CD14-positive monocyte (primary cell): Measurements from ENCODE around the gene LETMD1. TPM values are rescaled to one million over a fixed set of nuclear protein-coding genes. Genes with fewer than 3 reads are reported as not detected.

Source experiments
- DNase-seq, 3 donors: peaks; one replicate each; pipeline ENCODE4 v3.0.0-alpha.2; 2011 to 2022
- H2AFZ ChIP-seq: 2 replicates; pipeline ENCODE4 v1.6.0; 2012; ENCODE audit warnings: mild to moderate bottlenecking, low read depth, low read length, inconsistent platforms; ENCODE audit not compliant: insufficient read depth, poor library complexity, severe bottlenecking
- H3K27ac ChIP-seq, 2 donors: 1 replicate in 1 of 2; 2 replicates in 1 of 2; pipeline ENCODE4 v1.5.1; 2012 to 2013; ENCODE audit warnings: low read length in 2 of 2, control low read depth in 1 of 2, inconsistent platforms in 1 of 2, low read depth in 1 of 2, mild to moderate bottlenecking in 1 of 2
- H3K27me3 ChIP-seq, 2 donors: one replicate each; pipeline versions ENCODE4 v1.6.0 to v1.6.1; 2011 to 2013; ENCODE audit warnings: low read length in 2 of 2; ENCODE audit not compliant: control insufficient read depth in 2 of 2, insufficient read depth in 2 of 2
- H3K36me3 ChIP-seq, 2 donors: replicated peaks in 1 of 2; 1 replicate in 1 of 2; 2 replicates in 1 of 2; pipeline versions ENCODE4 v1.5.1 to v1.6.1; 2012 to 2013; ENCODE audit warnings: low read length in 2 of 2, control low read depth in 1 of 2, inconsistent platforms in 1 of 2, mild to moderate bottlenecking in 1 of 2; ENCODE audit not compliant: insufficient read depth in 2 of 2, control insufficient read depth in 1 of 2
- H3K4me1 ChIP-seq, 2 donors: 1 replicate in 1 of 2; 2 replicates in 1 of 2; pipeline versions ENCODE4 v1.5.1 to v1.6.1; 2012 to 2013; ENCODE audit warnings: low read length in 2 of 2, control low read depth in 1 of 2, inconsistent platforms in 1 of 2, mild to moderate bottlenecking in 1 of 2, moderate library complexity in 1 of 2; ENCODE audit not compliant: insufficient read depth in 2 of 2, control insufficient read depth in 1 of 2
- H3K4me2 ChIP-seq: replicated peaks from 2 replicates; pipeline ENCODE3; 2012; ENCODE audit warnings: low read length, moderate library complexity, mild to moderate bottlenecking; ENCODE audit not compliant: poor library complexity, severe bottlenecking; ENCODE audit errors: extremely low read depth
- H3K4me3 ChIP-seq, 3 experiments: fragments of 200-600 bp in 1 of 3; sonication (generic) in 1 of 3; replicated peaks in 1 of 3; 1 replicate in 2 of 3; 2 replicates in 1 of 3; pipeline ENCODE4 v1.5.1; 2011 to 2013; ENCODE audit warnings: low read length in 3 of 3, mild to moderate bottlenecking in 3 of 3, control low read depth in 2 of 3, low read depth in 2 of 3, inconsistent platforms in 1 of 3, moderate library complexity in 1 of 3
- H3K79me2 ChIP-seq: 2 replicates; pipeline ENCODE4 v1.6.0; 2012; ENCODE audit warnings: mild to moderate bottlenecking, control low read depth, inconsistent platforms, low read length, moderate library complexity; ENCODE audit not compliant: insufficient read depth
- H3K9ac ChIP-seq: 2 replicates; pipeline ENCODE4 v1.6.0; 2017; ENCODE audit warnings: low read length, mild to moderate bottlenecking; ENCODE audit not compliant: insufficient read depth, poor library complexity, severe bottlenecking
- H3K9me3 ChIP-seq, 2 donors: replicated peaks in 1 of 2; 1 replicate in 1 of 2; 2 replicates in 1 of 2; pipeline versions ENCODE4 v1.5.1 to v1.6.1; 2012 to 2013; ENCODE audit warnings: low read length in 2 of 2, control low read depth in 1 of 2; ENCODE audit not compliant: control insufficient read depth in 1 of 2, insufficient read depth in 1 of 2
- H4K20me1 ChIP-seq: 2 replicates; pipeline ENCODE4 v1.6.0; 2012; ENCODE audit warnings: mild to moderate bottlenecking, low read length, control low read depth, moderate library complexity; ENCODE audit not compliant: insufficient read depth
- H3K27ac Mint-ChIP-seq, 7 donors: one replicate each; pipeline ENCODE4 v1.8.0; 2020; ENCODE audit warnings: mild to moderate bottlenecking in 7 of 7, mixed read lengths in 7 of 7, moderate library complexity in 6 of 7, inconsistent platforms in 2 of 7
- H3K27me3 Mint-ChIP-seq, 3 donors: one replicate each; pipeline ENCODE4 v1.8.0; 2021 to 2022; ENCODE audit warnings: low read depth in 3 of 3, mild to moderate bottlenecking in 3 of 3, mixed read lengths in 3 of 3, moderate library complexity in 3 of 3, inconsistent platforms in 1 of 3
- H3K36me3 Mint-ChIP-seq, 2 donors: one replicate each; pipeline ENCODE4 v1.8.0; 2020; ENCODE audit warnings: mixed read lengths in 2 of 2, inconsistent platforms in 1 of 2, mild to moderate bottlenecking in 1 of 2
- H3K4me1 Mint-ChIP-seq: one replicate; pipeline ENCODE4 v1.8.0; 2020; ENCODE audit warnings: mild to moderate bottlenecking, mixed read lengths
- H3K4me3 Mint-ChIP-seq, 2 donors: one replicate each; pipeline ENCODE4 v1.8.0; 2020; ENCODE audit warnings: mild to moderate bottlenecking in 2 of 2, mixed read lengths in 2 of 2, moderate library complexity in 1 of 2
- H3K9me3 Mint-ChIP-seq, 7 donors: one replicate each; pipeline ENCODE4 v1.8.0; 2020 to 2022; ENCODE audit warnings: mixed read lengths in 7 of 7, mild to moderate bottlenecking in 6 of 7, moderate library complexity in 6 of 7, inconsistent platforms in 2 of 7
- WGBS: methylation state at CpG from one replicate; pipeline ENCODE4 v1.1.5; 2013; ENCODE audit warnings: missing lambda C conversion rate; ENCODE audit not compliant: insufficient coverage; 5-methylcytosine and 5-hydroxymethylcytosine counted together
- intact Hi-C, 2 donors: fragments of 100-400 bp; cut with micrococcal nuclease; formaldehyde crosslinking; loops; one replicate each; pipeline versions ENCODE4 v1.15.0 to v1.15.1; 2023
- polyA plus RNA-seq, 3 donors: library from polyadenylated mRNA; depleted of rRNA in 1 of 3; unstranded in 2 of 3; stranded (reverse) in 1 of 3; fragments of 300-500 nt in 2 of 3; fragments of >200 nt in 1 of 3; fragmentation: Illumina TruSeq in 2 of 3; gene quantifications; 1 replicate in 2 of 3; 2 replicates in 1 of 3; pipeline ENCODE4 v1.2.3, GENCODE V29; 2012 to 2021
- TF ChIP-seq, protein P1 (sequence below): fragments of 200-600 bp; IDR thresholded peaks from one replicate; pipeline ENCODE4 v1.8.0; 2022; ENCODE audit warnings: antibody characterized with exemption, mild to moderate bottlenecking

Gene LETMD1
- polyA plus RNA-seq, 3 donors = 13.2 to 95.6 (median 16.8) TPM

DNA sequence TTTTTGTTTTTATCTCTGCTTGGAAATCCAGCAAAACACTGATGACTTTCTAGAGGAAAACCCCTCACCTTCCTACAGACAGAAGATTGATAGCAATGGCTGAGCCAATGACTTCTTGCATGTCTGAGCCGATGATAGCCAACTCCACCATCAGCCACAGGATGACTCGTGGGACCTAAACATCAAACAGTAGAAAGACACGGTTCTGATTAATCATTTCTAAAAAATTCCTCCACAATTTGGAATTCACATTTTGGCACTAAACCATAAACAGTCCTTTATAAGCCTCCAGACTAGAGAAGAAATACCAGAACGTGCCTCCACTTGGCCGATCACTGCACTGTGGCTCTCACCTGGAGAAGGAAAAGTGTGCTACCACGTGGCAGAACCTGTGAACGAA is 47.9 kb upstream of the LETMD1 start:
- peak overlapping the region in 1 of 7 donors; percentile 13 for H3K27ac Mint-ChIP-seq
- Histone ChIP-seq H3K4me1 (no peaks in the 10 kb centered on the region), H3K9ac (no peak overlapping the region), H2AFZ (no peak overlapping the region), H3K4me3 (no peak overlapping the region), H3K79me2 (no peaks in the 10 kb centered on the region), H3K9me3 (no peaks in the 10 kb centered on the region), H3K27me3 (no peaks in the 10 kb centered on the region), H3K36me3 (peaks cover 63 to 95% of the 10 kb centered on the region in 2 donors), H3K27ac (no peak overlapping the region), H4K20me1 (peaks cover 8% of the 10 kb centered on the region), H3K4me2 (no peak overlapping the region)
- peaks cover 69 to 95% of the 10 kb centered on the region in 2 donors for H3K36me3 Mint-ChIP-seq
- intact Hi-C loops = no loop called here
- H3K9me3 Mint-ChIP-seq = no peaks in the 10 kb centered on the region
- no peaks in the 10 kb centered on the region for H3K4me1 Mint-ChIP-seq
- H3K27me3 Mint-ChIP-seq = peaks cover 0 to 3% (median 0%) of the 10 kb centered on the region in 3 donors
- TF ChIP-seq, protein P1, sequence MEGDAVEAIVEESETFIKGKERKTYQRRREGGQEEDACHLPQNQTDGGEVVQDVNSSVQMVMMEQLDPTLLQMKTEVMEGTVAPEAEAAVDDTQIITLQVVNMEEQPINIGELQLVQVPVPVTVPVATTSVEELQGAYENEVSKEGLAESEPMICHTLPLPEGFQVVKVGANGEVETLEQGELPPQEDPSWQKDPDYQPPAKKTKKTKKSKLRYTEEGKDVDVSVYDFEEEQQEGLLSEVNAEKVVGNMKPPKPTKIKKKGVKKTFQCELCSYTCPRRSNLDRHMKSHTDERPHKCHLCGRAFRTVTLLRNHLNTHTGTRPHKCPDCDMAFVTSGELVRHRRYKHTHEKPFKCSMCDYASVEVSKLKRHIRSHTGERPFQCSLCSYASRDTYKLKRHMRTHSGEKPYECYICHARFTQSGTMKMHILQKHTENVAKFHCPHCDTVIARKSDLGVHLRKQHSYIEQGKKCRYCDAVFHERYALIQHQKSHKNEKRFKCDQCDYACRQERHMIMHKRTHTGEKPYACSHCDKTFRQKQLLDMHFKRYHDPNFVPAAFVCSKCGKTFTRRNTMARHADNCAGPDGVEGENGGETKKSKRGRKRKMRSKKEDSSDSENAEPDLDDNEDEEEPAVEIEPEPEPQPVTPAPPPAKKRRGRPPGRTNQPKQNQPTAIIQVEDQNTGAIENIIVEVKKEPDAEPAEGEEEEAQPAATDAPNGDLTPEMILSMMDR = no peak
- WGBS = 96% methylated on average over 3 of the region's 7 CpGs
- DNase-seq = no peak
- no peak overlapping the region for H3K4me3 Mint-ChIP-seq

GRCh38 chr12:51001799-51002198 is 46.3 kb upstream of the LETMD1 start:
- no peak overlapping the region for H3K4me2 ChIP-seq
- no peak overlapping the region for H3K27ac ChIP-seq
- no peaks in the 10 kb centered on the region for H3K27me3 ChIP-seq
- H3K9me3 Mint-ChIP-seq = no peaks in the 10 kb centered on the region
- TF ChIP-seq, protein P1 = no peak
- H3K4me1 ChIP-seq = no peaks in the 10 kb centered on the region
- no CpG with 5 or more reads among the region's 1 CpG for WGBS
- no peaks in the 10 kb centered on the region for H3K9me3 ChIP-seq
- peaks cover 0 to 3% (median 0%) of the 10 kb centered on the region in 3 donors for H3K27me3 Mint-ChIP-seq
- no peak overlapping the region for H3K4me3 Mint-ChIP-seq
- peaks cover 8% of the 10 kb centered on the region for H4K20me1 ChIP-seq
- peaks cover under 1% of the 10 kb centered on the region for H3K79me2 ChIP-seq
- no peak overlapping the region for H3K9ac ChIP-seq
- peak overlapping the region in 2 of 7 donors; percentile 16 to 28 for H3K27ac Mint-ChIP-seq
- no peaks in the 10 kb centered on the region for H3K4me1 Mint-ChIP-seq
- H3K4me3 ChIP-seq = no peak overlapping the region
- no peak for DNase-seq
- H2AFZ ChIP-seq = no peak overlapping the region
- intact Hi-C loops = no loop called here
- H3K36me3 ChIP-seq = peaks cover 58 to 95% of the 10 kb centered on the region in 2 donors
- H3K36me3 Mint-ChIP-seq = peaks cover 68 to 94% of the 10 kb centered on the region in 2 donors
